Suprapubic skin (tissue), 4 donors: Measurements from ENCODE around the gene ARHGAP25. TPM values are rescaled to one million over a fixed set of nuclear protein-coding genes. Genes with fewer than 3 reads are reported as not detected.
A peak's percentile ranks its signal among the peaks of the same experiment; 100 is the strongest.

Source experiments
- DNase-seq, 2 donors: peaks; one replicate each; pipeline ENCODE4 v3.0.0-alpha.2; 2019; ENCODE audit warnings: low spot score in 2 of 2
- H3K27ac ChIP-seq: fragments of 200-600 bp; sonication (generic); one replicate; pipeline ENCODE4 v1.5.1; 2019
- H3K27me3 ChIP-seq: fragments of 200-600 bp; sonication (generic); one replicate; pipeline ENCODE4 v1.5.1; 2019
- H3K36me3 ChIP-seq: fragments of 200-600 bp; sonication (generic); one replicate; pipeline ENCODE4 v1.5.1; 2019
- H3K4me1 ChIP-seq: fragments of 200-600 bp; sonication (generic); one replicate; pipeline ENCODE4 v1.5.1; 2019
- H3K4me3 ChIP-seq: fragments of 200-600 bp; sonication (generic); one replicate; pipeline ENCODE4 v1.5.1; 2019; ENCODE audit warnings: mild to moderate bottlenecking
- H3K9me3 ChIP-seq: fragments of 200-600 bp; sonication (generic); one replicate; pipeline ENCODE4 v1.5.1; 2019
- CTCF ChIP-seq, 2 donors: fragments of 200-600 bp in 1 of 2; fragments of 450-650 bp in 1 of 2; sonication (generic) in 1 of 2; IDR thresholded peaks; one replicate each; pipeline ENCODE4 v1.5.1; 2016 to 2019; ENCODE audit warnings: antibody characterized with exemption in 2 of 2, mild to moderate bottlenecking in 1 of 2, moderate library complexity in 1 of 2
- EP300 ChIP-seq: sonication (generic); formaldehyde crosslinking; IDR thresholded peaks from one replicate; pipeline ENCODE4 v1.6.1; 2017; ENCODE audit warnings: antibody characterized with exemption
- POLR2A ChIP-seq, 2 donors: fragments of 450-650 bp; IDR thresholded peaks; one replicate each; pipeline ENCODE4 v1.6.1; 2017; ENCODE audit warnings: antibody characterized with exemption in 2 of 2, mild to moderate bottlenecking in 2 of 2, moderate library complexity in 2 of 2
- POLR2AphosphoS5 ChIP-seq, 3 donors: sonication (generic); formaldehyde crosslinking; IDR thresholded peaks; one replicate each; pipeline ENCODE4 v1.6.1; 2017; ENCODE audit warnings: antibody characterized with exemption in 3 of 3
- WGBS: methylation state at CpG from one replicate; pipeline ENCODE4 v1.1.5; 2018; 5-methylcytosine and 5-hydroxymethylcytosine counted together
- total RNA-seq, 4 donors: library from RNA; depleted of rRNA; stranded (reverse); fragments of >200 nt; gene quantifications; one replicate each; pipeline ENCODE4 v1.1.0, GENCODE V29; 2016

ARHGAP25 gene
- total RNA-seq, 4 donors from 2014 or later = 2.0 to 10.9 (median 6.1) TPM

- Histone ChIP-seq H3K27me3 (no peaks in the 10 kb centered on the region), H3K4me3 (no peak overlapping the region), H3K9me3 (no peaks in the 10 kb centered on the region), H3K36me3 (no peaks in the 10 kb centered on the region), H3K4me1 (peaks cover 22% of the 10 kb centered on the region), H3K27ac (no peak overlapping the region)
- TF ChIP-seq POLR2A (IDR thresholded peaks at IDR 0.05) = no peak
- TF ChIP-seq EP300 = no peak
- TF ChIP-seq POLR2AphosphoS5 (IDR thresholded peaks at IDR 0.05) = no peak
- TF ChIP-seq CTCF (IDR thresholded peaks at IDR 0.05) = no peak
- WGBS = 62% methylated on average over 2 of the region's 2 CpGs
- no peak for DNase-seq
These were observed 13.3 kb downstream of the ARHGAP25 start for GRCh38 chr2:68747900-68748299.

GRCh38 chr2:68748568-68748967, 14.0 kb downstream of the ARHGAP25 start:
- H3K27ac ChIP-seq = no peak overlapping the region
- H3K36me3 ChIP-seq = no peaks in the 10 kb centered on the region

GRCh38 chr2:68749345-68749744, 14.7 kb downstream of the ARHGAP25 start:
- WGBS = 90% methylated on average over 6 of the region's 6 CpGs
- no peaks in the 10 kb centered on the region for H3K27me3 ChIP-seq
- no peak overlapping the region for H3K27ac ChIP-seq
- DNase-seq = no peak
- H3K36me3 ChIP-seq = no peaks in the 10 kb centered on the region
- H3K9me3 ChIP-seq = no peaks in the 10 kb centered on the region
- no peak overlapping the region for H3K4me3 ChIP-seq
- TF ChIP-seq POLR2AphosphoS5 (IDR thresholded peaks at IDR 0.05) (no peak), CTCF (IDR thresholded peaks at IDR 0.05) (no peak), POLR2A (IDR thresholded peaks at IDR 0.05) (no peak)
- peaks cover 15% of the 10 kb centered on the region for H3K4me1 ChIP-seq

More at GRCh38 chr2:68748568-68748967, 14.0 kb downstream of the ARHGAP25 start:
- Histone ChIP-seq H3K4me3 (no peak overlapping the region), H3K9me3 (no peaks in the 10 kb centered on the region), H3K27me3 (no peaks in the 10 kb centered on the region), H3K4me1 (peaks cover 18% of the 10 kb centered on the region)
- DNase-seq = no peak
- no peak for TF ChIP-seq POLR2A (IDR thresholded peaks at IDR 0.05)
- TF ChIP-seq CTCF (IDR thresholded peaks at IDR 0.05) = no peak
- TF ChIP-seq EP300 = no peak
- no peak for TF ChIP-seq POLR2AphosphoS5 (IDR thresholded peaks at IDR 0.05)
- 74% methylated on average over 1 of the region's 1 CpG for WGBS

GRCh38 chr2:68750592-68751396, 16.2 kb downstream of the ARHGAP25 start:
- Histone ChIP-seq H3K36me3 (no peaks in the 10 kb centered on the region), H3K27me3 (no peaks in the 10 kb centered on the region), H3K4me3 (no peak overlapping the region), H3K27ac (no peak overlapping the region), H3K4me1 (peaks cover 15% of the 10 kb centered on the region), H3K9me3 (no peaks in the 10 kb centered on the region)
- 92% methylated on average over 12 of the region's 12 CpGs for WGBS
- TF ChIP-seq CTCF (IDR thresholded peaks at IDR 0.05) (no peak), POLR2AphosphoS5 (IDR thresholded peaks at IDR 0.05) (no peak), POLR2A (IDR thresholded peaks at IDR 0.05) (no peak)
- no peak for DNase-seq

- Histone ChIP-seq H3K9me3 (no peaks in the 10 kb centered on the region), H3K27me3 (no peaks in the 10 kb centered on the region), H3K27ac (no peak overlapping the region), H3K36me3 (no peaks in the 10 kb centered on the region), H3K4me1 (peaks cover 15% of the 10 kb centered on the region), H3K4me3 (no peak overlapping the region)
- TF ChIP-seq EP300 (no peak), POLR2AphosphoS5 (IDR thresholded peaks at IDR 0.05) (peak in 1 of 3 donors; percentile 67), CTCF (IDR thresholded peaks at IDR 0.05) (peak; percentile 77 to 89)
- DNase-seq = peak; percentile 93 to 96
- 16% methylated on average over 14 of the region's 15 CpGs for WGBS
These were observed 17.1 kb downstream of the ARHGAP25 start for GRCh38 chr2:68751397-68752339.
